Adrenal gland (tissue), 12 donors: ENCODE data around the gene C20orf202. TPM values are rescaled to one million over a fixed set of nuclear protein-coding genes. Genes with fewer than 3 reads are reported as not detected.
A peak's percentile ranks its signal among the peaks of the same experiment; 100 is the strongest.

Source experiments
- DNase-seq, 7 donors: peaks; one replicate each; pipeline ENCODE4 v3.0.0-alpha.2; 2019 to 2020
- H3K27ac ChIP-seq, 5 donors: fragments of 200-600 bp; sonication (generic) in 4 of 5; 1 replicate in 3 of 5; 2 replicates in 2 of 5; pipeline versions ENCODE4 v1.5.1 to v1.8.0; 2016 to 2020; ENCODE audit warnings: mild to moderate bottlenecking in 1 of 5
- H3K27me3 ChIP-seq: fragments of 200-600 bp; 2 replicates; pipeline ENCODE4 v1.8.0; 2021
- H3K36me3 ChIP-seq, 2 donors: fragments of 200-600 bp; replicated peaks in 1 of 2; 1 replicate in 1 of 2; 2 replicates in 1 of 2; pipeline versions ENCODE4 v1.5.1 to v1.8.0; 2018 to 2022
- H3K4me1 ChIP-seq, 2 donors: fragments of 200-600 bp; replicated peaks in 1 of 2; 1 replicate in 1 of 2; 2 replicates in 1 of 2; pipeline versions ENCODE4 v1.5.1 to v1.8.0; 2018 to 2021
- H3K4me3 ChIP-seq, 4 donors: fragments of 200-600 bp; sonication (generic) in 3 of 4; one replicate each; pipeline ENCODE4 v1.5.1; 2016 to 2018
- H3K9me3 ChIP-seq, 3 donors: fragments of 200-600 bp; sonication (generic) in 1 of 3; replicated peaks in 1 of 3; 1 replicate in 2 of 3; 2 replicates in 1 of 3; pipeline versions ENCODE4 v1.5.1 to v1.8.0; 2016 to 2021
- POLR2A ChIP-seq, 2 donors: fragments of 450-650 bp; IDR thresholded peaks; one replicate each; pipeline ENCODE4 v1.6.1; 2017; ENCODE audit warnings: antibody characterized with exemption in 2 of 2, mild to moderate bottlenecking in 2 of 2, moderate library complexity in 1 of 2
- WGBS, 4 donors: extraction: QIAGEN DNeasy Blood & Tissue Kit in 2 of 4; methylation state at CpG; one replicate each; pipeline versions ENCODE4 v1.1.5 to v1.1.7; 2013 to 2017; 5-methylcytosine and 5-hydroxymethylcytosine counted together
- intact Hi-C, 2 donors: fragments of 100-400 bp; cut with DNase I; formaldehyde crosslinking; loops; one replicate each; pipeline versions ENCODE4 v1.14.1 to v1.15.0; 2022 to 2023
- polyA plus RNA-seq, 3 donors: library from polyadenylated mRNA; stranded (reverse); fragments of 200-250 nt in 2 of 3; fragments of 350-450 nt in 1 of 3; fragmentation: Illumina TruSeq in 1 of 3; extraction: RNeasy Lipid Tissue Mini Kit (QIAGEN cat#74804) in 1 of 3; gene quantifications; one replicate each; pipeline ENCODE4 v1.2.3, GENCODE V29; 2013 to 2014
- total RNA-seq, 9 donors: library from RNA; depleted of rRNA in 4 of 9; stranded (reverse); fragments of >200 nt in 4 of 9; fragments of 120-200 nt in 1 of 9; fragmentation: NEBNext Ultra II Directional in 1 of 9; extraction: Animal tissue kit (Norgen Biotek cat#: 25700) in 1 of 9; gene quantifications; one replicate each; pipeline versions ENCODE4 v1.1.0 to v1.2.4, GENCODE V29; 2013 to 2023
- TF ChIP-seq, protein P1 (sequence below), 6 experiments: fragments of 450-650 bp in 4 of 6; fragments of 200-600 bp in 2 of 6; sonication (generic) in 1 of 6; IDR thresholded peaks; 1 replicate in 5 of 6; 2 replicates in 1 of 6; pipeline versions ENCODE4 v1.5.1 to v1.8.0; 2016 to 2021; ENCODE audit warnings: antibody characterized with exemption in 6 of 6, mild to moderate bottlenecking in 2 of 6, moderate library complexity in 1 of 6
- donor health status: healthy with polysubstance abuse.
- donor health status: Bipolar disorder and iron deficiency.
- donor health status: DM: yes; HTN: yes; CAD: no.
- donor health status: DM: no; HTN: no; CAD: no.
- donor health status: DM: no; HTN: no; CAD: no.
- donor health status: DM: yes; HTN: yes; CAD: no.

C20orf202 gene
- total and polyA plus RNA-seq, 12 donors, result 0.17 to 0.95 (median 0.36) TPM; not detected in 3

- WGBS, 4 donors, result 94 to 98% (median 97%) methylated on average over 6 to 7 of the region's 7 CpGs
- Histone ChIP-seq H3K9me3 (no peaks in the 10 kb centered on the region), H3K27me3 (no peaks in the 10 kb centered on the region), H3K36me3 (peaks cover 0 to 89% of the 10 kb centered on the region in 2 donors), H3K4me3 (no peak overlapping the region), H3K27ac (no peak overlapping the region), H3K4me1 (no peaks in the 10 kb centered on the region)
- TF ChIP-seq, protein P1, sequence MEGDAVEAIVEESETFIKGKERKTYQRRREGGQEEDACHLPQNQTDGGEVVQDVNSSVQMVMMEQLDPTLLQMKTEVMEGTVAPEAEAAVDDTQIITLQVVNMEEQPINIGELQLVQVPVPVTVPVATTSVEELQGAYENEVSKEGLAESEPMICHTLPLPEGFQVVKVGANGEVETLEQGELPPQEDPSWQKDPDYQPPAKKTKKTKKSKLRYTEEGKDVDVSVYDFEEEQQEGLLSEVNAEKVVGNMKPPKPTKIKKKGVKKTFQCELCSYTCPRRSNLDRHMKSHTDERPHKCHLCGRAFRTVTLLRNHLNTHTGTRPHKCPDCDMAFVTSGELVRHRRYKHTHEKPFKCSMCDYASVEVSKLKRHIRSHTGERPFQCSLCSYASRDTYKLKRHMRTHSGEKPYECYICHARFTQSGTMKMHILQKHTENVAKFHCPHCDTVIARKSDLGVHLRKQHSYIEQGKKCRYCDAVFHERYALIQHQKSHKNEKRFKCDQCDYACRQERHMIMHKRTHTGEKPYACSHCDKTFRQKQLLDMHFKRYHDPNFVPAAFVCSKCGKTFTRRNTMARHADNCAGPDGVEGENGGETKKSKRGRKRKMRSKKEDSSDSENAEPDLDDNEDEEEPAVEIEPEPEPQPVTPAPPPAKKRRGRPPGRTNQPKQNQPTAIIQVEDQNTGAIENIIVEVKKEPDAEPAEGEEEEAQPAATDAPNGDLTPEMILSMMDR (IDR thresholded peaks at IDR 0.05), result no peak
- TF ChIP-seq POLR2A (IDR thresholded peaks at IDR 0.05), result no peak
- intact Hi-C loops, result no loop called here
- DNase-seq, result peak in 1 of 7 donors; percentile 37
These were observed 38.4 kb upstream of the C20orf202 start for GRCh38 chr20:1164871-1165270.

- Histone ChIP-seq H3K36me3 (peaks cover 0 to 84% of the 10 kb centered on the region in 2 donors), H3K27me3 (no peaks in the 10 kb centered on the region), H3K9me3 (no peaks in the 10 kb centered on the region), H3K4me1 (no peaks in the 10 kb centered on the region), H3K27ac (no peak overlapping the region), H3K4me3 (no peak overlapping the region)
- intact Hi-C loops, result no loop called here
- 90 to 96% (median 93%) methylated on average over 1 of the region's 1 CpG for WGBS, 4 donors
- no peak for TF ChIP-seq POLR2A (IDR thresholded peaks at IDR 0.05)
- TF ChIP-seq, protein P1 (IDR thresholded peaks at IDR 0.05), result no peak
- peak in 1 of 7 donors; percentile 2 for DNase-seq
These were observed 37.7 kb upstream of the C20orf202 start for GRCh38 chr20:1165521-1165920.

- no peak overlapping the region for H3K4me3 ChIP-seq
- no peaks in the 10 kb centered on the region for H3K27me3 ChIP-seq
- no peak for TF ChIP-seq POLR2A (IDR thresholded peaks at IDR 0.05)
- TF ChIP-seq, protein P1 (IDR thresholded peaks at IDR 0.05), result no peak
- intact Hi-C loops, result no loop called here
- H3K36me3 ChIP-seq, result peaks cover 0 to 80% of the 10 kb centered on the region in 2 donors
- H3K9me3 ChIP-seq, result no peaks in the 10 kb centered on the region
- H3K4me1 ChIP-seq, result no peaks in the 10 kb centered on the region
- peak in 1 of 7 donors; percentile 34 for DNase-seq
- WGBS, 4 donors, result 92 to 96% (median 95%) methylated on average over 8 to 9 of the region's 9 CpGs
- no peak overlapping the region for H3K27ac ChIP-seq
These were observed 37.3 kb upstream of the C20orf202 start for GRCh38 chr20:1165941-1166340.

- peak in 1 of 7 donors; percentile 4 for DNase-seq
- Histone ChIP-seq H3K9me3 (no peaks in the 10 kb centered on the region), H3K27me3 (no peaks in the 10 kb centered on the region), H3K4me1 (no peaks in the 10 kb centered on the region), H3K27ac (no peak overlapping the region), H3K36me3 (peaks cover 0 to 76% of the 10 kb centered on the region in 2 donors), H3K4me3 (no peak overlapping the region)
- no peak for TF ChIP-seq POLR2A (IDR thresholded peaks at IDR 0.05)
- TF ChIP-seq, protein P1 (IDR thresholded peaks at IDR 0.05), result no peak
- 84 to 93% (median 88%) methylated on average over 1 of the region's 1 CpG for whole genome bisulfite sequencing, 4 donors
- intact Hi-C loops, result no loop called here
These were observed 36.1 kb upstream of the C20orf202 start for GRCh38 chr20:1166948-1167720.
